Globus pallidus (tissue), 1 donor: Measurements from ENCODE around the gene ENTREP3.
"Not testable (repeated sequence)": the region's sequence is repeated elsewhere in the genome, so short reads cannot be mapped to it uniquely, and the experiment has no call there.

Experiments
- DNase-seq: peaks from one replicate; pipeline ENCODE4 v3.0.0-alpha.2; 2015; ENCODE audit warnings: low spot score

Gene ENTREP3

GRCh38 chr1:155251566-155251965 is 3.7 kb downstream of the ENTREP3 start:
- DNase-seq: no peak

DNA sequence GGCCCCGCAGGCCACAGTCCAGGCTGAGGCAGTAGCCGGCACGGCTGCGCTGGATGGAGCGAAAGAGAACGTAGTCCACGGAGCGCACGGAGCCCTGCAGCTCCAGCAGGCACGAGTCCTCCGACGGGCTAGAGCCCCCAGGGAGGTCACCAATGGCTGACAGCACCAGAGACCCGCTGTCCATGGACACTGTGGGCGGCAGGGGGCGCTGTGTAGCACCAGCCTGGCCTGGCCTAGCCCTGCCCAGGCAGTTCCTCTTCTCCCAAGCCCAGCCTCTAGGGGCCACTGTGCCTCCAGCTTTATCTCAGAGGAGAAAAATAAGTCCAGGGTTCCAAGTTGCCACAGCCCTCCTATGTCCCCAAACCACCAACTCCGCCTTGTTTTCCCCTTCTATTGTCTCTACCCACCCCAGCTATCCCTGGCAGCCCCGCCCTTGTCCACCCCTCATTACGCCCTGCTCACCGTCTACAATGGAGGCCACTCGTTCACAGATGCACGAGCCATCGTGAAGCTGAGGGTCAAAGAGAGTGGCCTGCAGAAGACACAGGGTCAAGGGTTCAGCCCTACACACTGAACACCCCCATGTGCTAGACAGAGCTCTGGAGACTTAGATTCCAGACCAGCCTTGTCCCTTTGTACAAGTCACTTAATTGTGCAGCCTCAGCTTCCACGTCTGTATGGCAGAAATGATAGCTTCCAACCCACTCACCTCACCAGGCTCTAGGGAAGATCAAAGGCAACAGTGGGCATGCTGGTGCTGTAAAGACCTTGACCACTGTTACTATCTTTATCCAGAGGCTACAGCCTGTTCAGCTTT is 4.4 kb downstream of the ENTREP3 start:
- DNase-seq: peak; percentile 92

GRCh38 chr1:155250246-155250632 is 5.0 kb downstream of the ENTREP3 start:
- no peak for DNase-seq

GRCh38 chr1:155247667-155248553 is 7.4 kb downstream of the ENTREP3 start:
- DNase-seq: no peak

- DNase-seq: not testable (repeated sequence)
Observed at GRCh38 chr1:155246796-155247195, 8.5 kb downstream of the ENTREP3 start.

DNA sequence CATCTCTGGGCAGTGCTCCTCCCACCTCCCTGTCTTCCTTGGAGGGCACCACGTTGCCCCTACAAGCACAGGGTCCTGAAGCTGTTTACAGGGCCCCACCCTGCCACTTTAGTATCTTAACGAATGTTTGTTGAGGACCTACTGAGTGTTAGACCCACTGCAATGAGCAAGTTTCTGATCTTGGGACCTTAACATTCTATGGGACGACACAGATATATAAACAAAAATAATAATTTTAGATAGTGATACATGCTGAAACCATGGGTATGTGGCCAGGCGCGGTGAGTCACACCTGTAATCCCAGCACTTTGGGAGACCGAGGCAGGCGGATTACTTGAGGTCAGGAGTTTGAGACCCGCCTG is 10.1 kb downstream of the ENTREP3 start:
- no peak for DNase-seq

- peak; percentile 99 for DNase-seq
Observed at GRCh38 chr1:155244368-155245162, 10.7 kb downstream of the ENTREP3 start.

- no peak for DNase-seq
Observed at GRCh38 chr1:155242805-155243358, 12.4 kb downstream of the ENTREP3 start.

DNA sequence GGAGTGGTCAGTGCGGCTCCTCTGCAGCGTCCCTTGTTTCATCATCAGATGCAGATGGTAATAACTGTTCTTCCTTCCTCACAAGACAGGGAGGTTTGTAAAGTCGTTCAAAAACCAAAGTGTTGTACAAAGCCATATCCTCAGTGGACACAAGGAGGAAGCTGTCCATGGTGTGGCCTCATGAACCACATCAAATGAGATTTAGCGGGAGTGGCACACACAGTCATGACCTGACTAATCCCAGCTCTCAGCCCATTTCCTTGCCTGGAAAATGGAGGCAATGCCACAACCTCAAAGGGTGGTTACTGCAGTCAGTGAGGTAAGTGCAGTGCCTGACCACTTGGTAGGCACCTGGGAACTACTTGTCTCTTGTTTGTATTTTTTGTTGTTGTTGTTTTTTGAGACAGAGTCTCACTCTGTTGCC is 13.4 kb downstream of the ENTREP3 start:
- no peak for DNase-seq

GRCh38 chr1:155241069-155241679 is 14.1 kb downstream of the ENTREP3 start:
- peak; percentile 87 for DNase-seq

DNA sequence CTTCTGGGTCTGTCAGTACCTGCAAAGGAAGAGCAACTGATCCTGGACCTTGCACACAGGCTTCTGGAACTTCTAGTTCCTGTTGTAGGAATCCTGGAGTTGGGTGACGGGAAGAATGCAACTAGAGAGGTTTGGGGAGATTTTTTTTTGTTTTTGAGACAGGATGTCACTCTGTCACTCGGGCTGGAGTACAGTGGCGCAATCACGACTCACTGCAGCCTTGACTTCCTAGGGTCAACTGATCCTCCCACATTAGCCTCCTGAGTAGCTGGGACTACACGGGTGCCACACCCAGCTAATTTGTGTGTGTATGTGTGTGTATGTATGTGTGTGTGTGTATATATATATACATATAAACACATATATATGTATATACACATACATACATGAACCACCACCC is 18.8 kb downstream of the ENTREP3 start:
- DNase-seq: no peak

DNA sequence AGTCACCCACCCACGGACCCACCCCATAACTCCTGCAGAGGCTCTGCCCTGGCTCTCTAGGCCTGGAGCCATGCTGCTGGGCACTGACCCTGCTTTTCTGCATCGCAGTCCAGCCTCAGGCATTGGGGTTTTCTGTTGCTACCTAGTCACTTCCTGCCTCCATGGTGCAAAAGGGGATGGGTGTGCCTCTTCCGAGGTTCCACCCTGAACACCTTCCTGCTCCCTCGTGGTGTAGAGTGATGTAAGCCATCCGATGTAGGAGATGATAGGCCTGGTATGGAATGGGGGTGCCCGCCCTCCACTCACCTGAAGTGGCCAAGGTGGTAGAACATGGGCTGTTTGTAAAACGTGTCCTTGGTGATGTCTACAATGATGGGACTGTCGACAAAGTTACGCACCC is 19.9 kb downstream of the ENTREP3 start:
- not testable (repeated sequence) for DNase-seq

DNA sequence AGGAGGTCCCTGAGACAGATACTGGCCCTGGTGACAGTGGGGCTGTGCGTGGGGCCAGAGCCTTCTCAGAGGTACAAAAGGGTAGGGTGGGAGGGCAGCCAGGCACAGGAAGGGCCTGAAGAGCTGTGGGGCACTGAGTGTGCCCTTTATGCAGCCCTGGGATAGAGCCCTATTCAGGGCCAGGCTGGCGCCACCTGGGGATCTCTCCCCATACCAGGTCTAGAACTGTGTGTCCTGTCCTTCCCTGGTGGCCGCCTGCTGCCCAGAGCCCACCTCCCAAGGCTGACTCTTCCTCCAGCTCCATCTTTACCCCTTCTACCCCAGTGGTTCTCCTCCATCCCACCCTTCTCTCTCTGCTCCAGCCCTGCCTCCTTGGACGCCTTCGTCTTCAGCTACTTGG is 21.8 kb downstream of the ENTREP3 start:
- DNase-seq: not testable (repeated sequence)

DNA sequence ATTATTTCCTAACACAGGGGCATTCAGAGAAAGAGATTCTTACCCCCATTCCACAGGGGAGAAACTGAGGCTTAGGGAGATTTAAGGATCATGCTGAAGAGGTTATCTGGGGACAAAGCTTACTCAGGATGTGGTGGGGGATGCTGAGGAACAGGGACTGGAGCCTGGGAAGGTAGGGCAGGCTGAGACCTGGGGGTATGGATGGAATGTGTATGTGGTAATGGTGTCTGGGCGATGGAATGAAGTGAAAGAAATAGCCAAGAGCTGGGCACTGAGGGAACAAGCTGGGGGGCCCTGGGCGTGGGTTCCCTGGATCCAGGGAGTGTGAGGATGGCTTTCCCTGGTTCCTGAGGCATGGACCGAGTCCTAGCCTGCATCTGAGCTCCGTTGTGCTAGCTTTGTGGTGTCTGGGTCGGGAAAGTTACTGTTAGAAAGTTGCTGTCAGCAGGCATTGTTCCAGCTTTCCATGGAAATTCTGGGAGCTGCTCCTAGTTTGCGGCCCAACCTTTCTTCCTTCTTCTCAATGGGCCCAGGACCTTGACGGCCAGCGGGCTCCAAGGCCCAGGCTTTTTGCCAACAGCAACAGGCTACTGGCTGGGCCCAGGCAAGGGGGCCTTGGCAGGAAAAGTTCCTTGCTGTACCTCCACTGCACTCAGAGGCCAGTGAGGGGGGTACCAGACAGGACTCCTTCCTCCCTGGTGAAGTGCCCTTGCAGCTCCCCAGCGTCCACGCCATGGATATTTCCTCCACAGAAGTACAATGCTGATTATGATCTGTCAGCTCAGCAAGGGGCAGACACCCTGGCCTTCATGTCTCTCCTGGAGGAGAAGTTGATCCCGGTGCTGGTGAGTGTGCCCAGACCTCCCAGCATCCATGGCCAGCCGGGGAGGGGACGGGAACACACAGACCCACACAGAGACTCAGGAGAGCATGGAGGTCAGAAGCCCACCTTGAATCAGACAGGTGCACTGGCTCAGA is 23.0 kb downstream of the ENTREP3 start:
- peak; percentile 46 for DNase-seq

DNA sequence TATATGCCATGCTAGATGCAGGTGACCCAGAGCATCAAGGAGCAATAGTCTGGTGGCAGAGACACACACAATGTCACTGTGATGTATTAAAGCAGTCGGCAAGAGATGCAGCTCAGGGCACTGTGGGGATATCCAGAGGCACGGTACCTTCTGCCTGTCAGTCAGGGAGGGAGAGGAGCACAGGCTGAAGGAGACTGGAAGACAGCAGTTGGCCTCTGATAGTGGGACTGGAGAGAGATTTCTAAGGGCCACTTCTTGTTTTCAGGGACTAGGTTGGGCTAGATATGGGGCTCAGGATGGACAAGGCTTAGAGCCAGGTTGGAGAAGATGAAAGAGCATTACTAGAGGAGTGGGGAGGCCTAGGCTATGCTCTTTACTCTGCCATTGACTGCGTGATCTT is 24.0 kb downstream of the ENTREP3 start:
- not testable (repeated sequence) for DNase-seq

DNA sequence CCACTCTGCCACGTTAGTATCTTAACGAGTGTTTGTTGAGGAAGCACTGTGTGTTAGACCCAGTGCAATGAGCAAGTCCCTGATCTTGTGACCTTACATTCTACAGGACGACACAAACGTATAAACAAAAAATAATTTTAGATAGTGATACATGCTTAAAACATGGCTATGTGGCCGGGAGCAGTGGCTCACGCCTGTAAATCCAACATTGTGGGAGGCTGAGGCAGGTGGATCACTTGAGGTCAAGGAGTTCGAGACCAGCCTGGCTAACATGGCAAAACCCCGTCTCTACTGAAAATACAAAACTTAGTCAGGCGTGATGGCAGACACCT is 27.2 kb downstream of the ENTREP3 start:
- DNase-seq: no peak

- DNase-seq: peak; percentile 98
Observed at GRCh38 chr1:155227261-155228095, 27.8 kb downstream of the ENTREP3 start.

- DNase-seq: peak; percentile 52
Observed at GRCh38 chr1:155226910-155227260, 28.4 kb downstream of the ENTREP3 start.

DNA sequence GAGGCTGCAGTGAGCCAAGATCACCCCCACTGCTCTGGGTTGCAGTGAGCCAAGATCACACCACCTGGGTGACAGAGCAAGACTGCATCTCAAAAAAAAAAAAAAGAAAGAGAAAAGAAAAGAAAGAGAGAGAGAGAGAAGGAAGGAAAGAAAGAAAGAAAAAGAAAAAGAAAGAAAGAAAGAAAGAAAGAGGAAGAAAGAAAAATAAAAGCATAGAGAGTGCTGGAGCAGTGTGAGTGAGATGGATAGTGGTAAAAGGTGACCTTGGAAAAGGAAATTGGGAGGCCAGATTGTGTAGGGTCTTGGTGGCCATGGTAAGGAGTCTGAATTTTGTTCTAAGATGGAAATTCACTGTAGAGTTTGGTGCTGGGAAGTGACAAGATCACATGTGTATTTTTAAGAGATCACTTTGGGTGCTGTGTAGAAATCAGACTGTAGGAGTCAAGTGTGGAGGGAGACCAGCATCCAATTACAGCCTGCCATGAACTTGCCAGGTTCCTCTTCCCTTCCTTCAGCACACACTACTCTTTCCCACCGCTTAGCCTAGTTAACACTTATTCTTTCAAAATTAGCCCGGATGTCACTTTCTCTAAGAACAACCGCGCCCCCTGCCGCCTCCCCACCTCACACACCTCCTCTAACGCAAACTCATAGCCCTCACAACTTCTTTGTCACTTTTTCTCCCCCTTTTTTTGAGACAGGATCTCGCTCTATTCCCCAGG is 28.9 kb downstream of the ENTREP3 start:
- peak; percentile 71 for DNase-seq
